OCI-LY7 (cell line): Measurements from ENCODE around the gene TMEM185B. TPM values are rescaled to one million over a fixed set of nuclear protein-coding genes. Genes with fewer than 3 reads are reported as not detected.

Source experiments
- BruUV-seq: library from RNA; stranded (reverse); fragments of 400-500 nt; replicated peaks from 2 replicates; lab custom pipeline; 2021; lab: Mats Ljungman, UMichigan
- CTCF ChIA-PET: fragments of 300-600 bp; sonication (Branson Sonifier 250); formaldehyde crosslinking; loops from one replicate; lab custom pipeline; 2022; ENCODE audit warnings: antibody characterized with exemption; ENCODE audit not compliant: unreplicated experiment; lab: Charles Lee
- POLR2A ChIA-PET: fragments of 300-600 bp; sonication (Branson Sonifier 250); formaldehyde crosslinking; loops from one replicate; lab custom pipeline; 2022; ENCODE audit warnings: antibody characterized with exemption; lab: Charles Lee
- DNase-seq: peaks from one replicate; pipeline ENCODE4 v3.0.0-alpha.2; 2015; ENCODE audit warnings: low spot score
- H2AFZ ChIP-seq: fragments of 200-600 bp; sonication (generic), shearing (Covaris generic); 2 replicates; pipeline ENCODE4 v1.6.1; 2014; ENCODE audit warnings: mild to moderate bottlenecking, antibody characterized with exemption, low read length, moderate library complexity
- H3K27ac ChIP-seq: fragments of 200-600 bp; sonication (generic); 2 replicates; pipeline ENCODE4 v1.5.1; 2014; ENCODE audit warnings: mixed run types, low read depth, mild to moderate bottlenecking, moderate library complexity, low read length, inconsistent platforms; ENCODE audit not compliant: poor library complexity, severe bottlenecking
- H3K36me3 ChIP-seq: fragments of 200-600 bp; sonication (generic); 2 replicates; pipeline ENCODE4 v1.6.1; 2014; ENCODE audit warnings: mild to moderate bottlenecking, antibody characterized with exemption, low read length, moderate library complexity, mixed read lengths; ENCODE audit not compliant: insufficient read depth
- H3K4me1 ChIP-seq: fragments of 200-600 bp; sonication (generic); 2 replicates; pipeline ENCODE4 v1.5.1; 2014; ENCODE audit warnings: mild to moderate bottlenecking, low read length; ENCODE audit not compliant: insufficient read depth, poor library complexity, severe bottlenecking
- H3K4me2 ChIP-seq: fragments of 200-600 bp; sonication (generic); 2 replicates; pipeline ENCODE4 v1.6.1; 2014; ENCODE audit warnings: mild to moderate bottlenecking, low read length
- H3K4me3 ChIP-seq: fragments of 200-600 bp; sonication (generic); 2 replicates; pipeline ENCODE4 v1.5.1; 2014; ENCODE audit warnings: mild to moderate bottlenecking, low read depth, low read length; ENCODE audit not compliant: poor library complexity, severe bottlenecking
- H3K79me2 ChIP-seq: fragments of 200-600 bp; sonication (generic); 2 replicates; pipeline ENCODE4 v1.6.1; 2016; ENCODE audit warnings: low read depth, mild to moderate bottlenecking, low read length, moderate library complexity, mixed read lengths; ENCODE audit not compliant: insufficient read depth
- H3K9me2 ChIP-seq: fragments of 200-600 bp; sonication (generic); 2 replicates; pipeline ENCODE4 v1.6.1; 2016; ENCODE audit warnings: mild to moderate bottlenecking, low read length, mixed read lengths; ENCODE audit not compliant: insufficient read depth
- H3K9me3 ChIP-seq: fragments of 200-600 bp; sonication (generic); 2 replicates; pipeline ENCODE4 v1.6.1; 2014; ENCODE audit warnings: mild to moderate bottlenecking, mixed run types, low read length, mixed read lengths
- H4K20me1 ChIP-seq: fragments of 200-600 bp; sonication (generic); 2 replicates; pipeline ENCODE4 v1.6.1; 2014; ENCODE audit warnings: mild to moderate bottlenecking, antibody characterized with exemption, low read length, moderate library complexity, mixed read lengths; ENCODE audit not compliant: insufficient read depth
- EZH2phosphoT487 ChIP-seq: fragments of 200-600 bp; sonication (generic); IDR thresholded peaks from 2 replicates; pipeline ENCODE4 v1.6.1; 2018; ENCODE audit warnings: low read depth, borderline replicate concordance, mild to moderate bottlenecking, mixed run types, antibody characterized with exemption, low read length, moderate library complexity, mixed read lengths
- intact Hi-C: fragments of 100-400 bp; cut with micrococcal nuclease; formaldehyde crosslinking; loops from one replicate; pipeline ENCODE4 v1.10.0; 2022; ENCODE audit not compliant: unreplicated experiment
- total RNA-seq, 2 experiments: library from RNA; depleted of rRNA in 1 of 2; stranded (reverse); fragments of >200 nt in 1 of 2; shearing (Covaris generic) in 1 of 2; gene quantifications; 2 replicates each; pipeline ENCODE4 v1.2.3, GENCODE V29; 2014 to 2022
- TF ChIP-seq, protein P1 (sequence below): fragments of 200-600 bp; sonication (generic); conservative IDR thresholded peaks from 2 replicates; pipeline ENCODE4 v1.5.1; 2014; ENCODE audit warnings: mild to moderate bottlenecking, antibody characterized with exemption, low read length, moderate library complexity, mixed read lengths

TMEM185B gene
- total RNA-seq, 2 experiments from 2014 or later = 24.4 to 30.2 TPM

DNA sequence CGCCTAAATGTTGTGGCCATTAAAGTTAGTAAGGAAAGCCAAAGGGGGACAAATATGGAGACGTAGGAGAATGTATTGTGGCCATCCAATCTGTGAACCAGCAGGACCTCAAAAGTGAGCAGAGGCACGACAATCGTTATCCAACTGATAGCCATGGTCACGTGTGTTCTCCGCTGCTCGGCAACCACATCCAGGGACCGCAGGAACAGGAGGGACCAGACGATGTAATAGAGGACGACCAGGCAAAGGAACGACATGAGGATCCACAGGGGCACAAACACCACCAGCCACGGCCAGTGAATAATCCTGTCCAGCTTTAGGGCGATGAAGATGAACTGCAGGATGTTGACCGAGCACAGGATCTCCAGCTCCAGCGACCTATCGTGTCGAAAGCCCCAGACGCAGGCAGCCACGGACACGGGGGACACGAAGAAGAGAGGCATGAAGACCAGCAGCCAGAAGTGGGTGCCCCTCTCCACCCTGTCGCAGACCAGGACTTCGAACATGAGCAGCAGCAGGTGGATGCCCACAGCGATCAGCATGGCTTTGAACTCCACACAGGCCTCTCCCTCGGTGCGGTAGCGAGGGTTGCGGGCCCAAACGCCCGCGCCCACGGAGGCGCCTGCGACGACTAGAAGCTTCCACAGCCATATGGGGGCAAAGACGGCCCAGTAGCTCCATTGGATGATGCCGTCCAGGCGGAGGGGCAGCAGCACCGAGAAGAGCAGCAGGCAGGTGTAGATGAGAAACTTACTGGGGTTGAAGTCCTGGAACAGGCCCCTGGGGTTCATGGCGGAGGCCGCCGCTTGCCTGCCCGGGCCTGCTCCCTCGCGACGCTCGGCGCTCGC is 790 bp downstream of the TMEM185B start:
- peak overlapping the region; percentile 62 for H2AFZ ChIP-seq
- peaks cover 23% of the 10 kb centered on the region for H3K79me2 ChIP-seq
- H3K9me2 ChIP-seq = no peaks in the 10 kb centered on the region
- peaks cover 7% of the 10 kb centered on the region; the same call in 1 of the 2 replicates for H4K20me1 ChIP-seq
- peaks cover 46% of the 10 kb centered on the region for H3K4me1 ChIP-seq
- peaks cover 24% of the 10 kb centered on the region; the same call in 1 of the 2 replicates for H3K36me3 ChIP-seq
- no TSS peak for BruUV-seq
- no peaks in the 10 kb centered on the region for H3K9me3 ChIP-seq
- intact Hi-C loops = loop anchor here (1.0 to 5.0 kb wide), 3 partner anchors 45 to 465 kb away; partner anchors contain the start of genes EPB41L5 and PTPN4
- CTCF ChIA-PET = interaction anchor here (0.6 to 0.7 kb wide), 2 partner anchors 48 to 94 kb away, joined by 3 read pairs; no protein-coding TSS in a partner anchor
- peak overlapping the region; percentile 78 for H3K27ac ChIP-seq
- peak overlapping the region; percentile 76 for H3K4me3 ChIP-seq
- peak overlapping the region; percentile 84 for H3K4me2 ChIP-seq
- POLR2A ChIA-PET = interaction anchor here (1.0 to 1.5 kb wide), 4 partner anchors 9 to 91 kb away, joined by 3 to 12 read pairs (median 4); no protein-coding TSS in a partner anchor
- TF ChIP-seq, protein P1, sequence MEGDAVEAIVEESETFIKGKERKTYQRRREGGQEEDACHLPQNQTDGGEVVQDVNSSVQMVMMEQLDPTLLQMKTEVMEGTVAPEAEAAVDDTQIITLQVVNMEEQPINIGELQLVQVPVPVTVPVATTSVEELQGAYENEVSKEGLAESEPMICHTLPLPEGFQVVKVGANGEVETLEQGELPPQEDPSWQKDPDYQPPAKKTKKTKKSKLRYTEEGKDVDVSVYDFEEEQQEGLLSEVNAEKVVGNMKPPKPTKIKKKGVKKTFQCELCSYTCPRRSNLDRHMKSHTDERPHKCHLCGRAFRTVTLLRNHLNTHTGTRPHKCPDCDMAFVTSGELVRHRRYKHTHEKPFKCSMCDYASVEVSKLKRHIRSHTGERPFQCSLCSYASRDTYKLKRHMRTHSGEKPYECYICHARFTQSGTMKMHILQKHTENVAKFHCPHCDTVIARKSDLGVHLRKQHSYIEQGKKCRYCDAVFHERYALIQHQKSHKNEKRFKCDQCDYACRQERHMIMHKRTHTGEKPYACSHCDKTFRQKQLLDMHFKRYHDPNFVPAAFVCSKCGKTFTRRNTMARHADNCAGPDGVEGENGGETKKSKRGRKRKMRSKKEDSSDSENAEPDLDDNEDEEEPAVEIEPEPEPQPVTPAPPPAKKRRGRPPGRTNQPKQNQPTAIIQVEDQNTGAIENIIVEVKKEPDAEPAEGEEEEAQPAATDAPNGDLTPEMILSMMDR = no peak
- TF ChIP-seq EZH2phosphoT487 = no peak
- DNase-seq = no peak

DNA sequence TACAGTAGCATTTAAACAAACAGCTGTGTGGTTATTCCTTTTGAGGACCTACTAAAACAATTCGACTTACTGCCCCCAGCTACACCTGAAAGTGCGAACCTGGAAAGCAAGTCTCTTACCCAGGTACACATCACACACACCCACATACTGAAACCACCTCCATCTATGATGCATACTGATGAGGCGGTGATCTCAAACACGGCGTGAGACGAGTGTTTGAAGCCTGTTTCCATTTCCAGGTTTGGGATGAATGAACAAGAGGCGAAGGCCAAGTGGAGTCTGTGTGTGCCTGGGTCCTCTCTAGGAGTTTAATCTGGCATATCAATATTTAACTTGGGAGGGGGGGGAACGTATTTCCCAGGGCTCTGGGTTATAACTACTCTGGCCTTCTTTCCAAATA is 1.6 kb downstream of the TMEM185B start:
- H3K27ac ChIP-seq = no peak overlapping the region
- H3K36me3 ChIP-seq = peaks cover 24% of the 10 kb centered on the region; the same call in 1 of the 2 replicates
- H3K4me1 ChIP-seq = peaks cover 44% of the 10 kb centered on the region
- H3K4me3 ChIP-seq = peak overlapping the region; percentile 76
- ChIA-PET POLR2A (interaction anchor here (0.9 kb wide), 1 partner anchor 26 kb away, joined by 3 read pairs; no protein-coding TSS in a partner anchor), CTCF (no interaction called here)
- H3K9me3 ChIP-seq = no peaks in the 10 kb centered on the region
- TF ChIP-seq, protein P1 = no peak
- no peak for TF ChIP-seq EZH2phosphoT487
- H2AFZ ChIP-seq = no peak overlapping the region
- no peaks in the 10 kb centered on the region for H3K9me2 ChIP-seq
- peaks cover 23% of the 10 kb centered on the region for H3K79me2 ChIP-seq
- peaks cover 7% of the 10 kb centered on the region; the same call in 1 of the 2 replicates for H4K20me1 ChIP-seq
- BruUV-seq = TSS peak; percentile 72
- no peak for DNase-seq
- H3K4me2 ChIP-seq = peak overlapping the region; percentile 84
- intact Hi-C loops = loop anchor here (5.0 kb wide), 1 partner anchor 464 kb away; the partner anchor contains the start of gene PTPN4
